HEK293T (cell line): ENCODE data around the gene NME7.

Source experiments
- CTCF ChIA-PET: fragments of 350-600 bp; formaldehyde crosslinking; extraction: SDS; loops from one replicate; lab custom pipeline; 2021; ENCODE audit warnings: antibody characterized with exemption, inconsistent platforms; lab: Yijun Ruan, JAX
- POLR2A ChIA-PET: fragments of 350-600 bp; formaldehyde crosslinking; extraction: SDS; loops from one replicate; lab custom pipeline; 2020; ENCODE audit warnings: antibody characterized with exemption, inconsistent platforms; lab: Yijun Ruan, JAX
- DNase-seq: peaks from one replicate; pipeline ENCODE4 v3.0.0; 2012; ENCODE audit warnings: mixed read lengths; ENCODE audit errors: extremely low spot score
- ARNT ChIP-seq: fragments of 450-650 bp; IDR thresholded peaks from 2 replicates; pipeline ENCODE4 v1.6.1; 2017; ENCODE audit warnings: mild to moderate bottlenecking
- BHLHE40 ChIP-seq: fragments of 450-650 bp; IDR thresholded peaks from 2 replicates; pipeline ENCODE4 v1.6.1; 2016; ENCODE audit warnings: mild to moderate bottlenecking, moderate library complexity, borderline replicate concordance
- CTBP1 ChIP-seq: fragments of 450-650 bp; IDR thresholded peaks from 2 replicates; pipeline ENCODE4 v1.6.1; 2016; ENCODE audit warnings: borderline replicate concordance
- ELF4 ChIP-seq: fragments of 450-650 bp; IDR thresholded peaks from 2 replicates; pipeline ENCODE4 v1.6.1; 2017; ENCODE audit warnings: antibody characterized with exemption
- FOXA1 ChIP-seq: fragments of 450-650 bp; IDR thresholded peaks from 2 replicates; pipeline ENCODE4 v1.6.1; 2016; ENCODE audit warnings: mild to moderate bottlenecking
- FOXK2 ChIP-seq: fragments of 450-650 bp; IDR thresholded peaks from 2 replicates; pipeline ENCODE4 v1.6.1; 2016; ENCODE audit warnings: mild to moderate bottlenecking
- FOXM1 ChIP-seq: fragments of 450-650 bp; IDR thresholded peaks from 2 replicates; pipeline ENCODE4 v1.6.1; 2017; ENCODE audit warnings: mild to moderate bottlenecking, borderline replicate concordance
- HDGF ChIP-seq: fragments of 450-650 bp; IDR thresholded peaks from 2 replicates; pipeline ENCODE4 v1.6.1; 2017; ENCODE audit warnings: antibody characterized with exemption, borderline replicate concordance
- L3MBTL2 ChIP-seq: fragments of 450-650 bp; conservative IDR thresholded peaks from 2 replicates; pipeline ENCODE4 v1.6.1; 2016; ENCODE audit warnings: mild to moderate bottlenecking
- LEF1 ChIP-seq: fragments of 450-650 bp; IDR thresholded peaks from 2 replicates; pipeline ENCODE4 v1.6.1; 2017; ENCODE audit warnings: mild to moderate bottlenecking, borderline replicate concordance
- NFRKB ChIP-seq: fragments of 450-650 bp; IDR thresholded peaks from 2 replicates; pipeline ENCODE4 v1.6.1; 2016; ENCODE audit warnings: mild to moderate bottlenecking, moderate library complexity
- PKNOX1 ChIP-seq: fragments of 450-650 bp; IDR thresholded peaks from 2 replicates; pipeline ENCODE4 v1.6.1; 2016
- SP1 ChIP-seq: fragments of 450-650 bp; IDR thresholded peaks from 2 replicates; pipeline ENCODE4 v1.6.1; 2017
- SUZ12 ChIP-seq: fragments of 450-650 bp; IDR thresholded peaks from 2 replicates; pipeline ENCODE4 v1.6.1; 2016; ENCODE audit warnings: mild to moderate bottlenecking
- TARDBP ChIP-seq: fragments of 450-650 bp; IDR thresholded peaks from 2 replicates; pipeline ENCODE4 v1.6.1; 2016
- ZNF384 ChIP-seq: fragments of 450-650 bp; IDR thresholded peaks from 2 replicates; pipeline ENCODE4 v1.6.1; 2016

Gene NME7

DNA sequence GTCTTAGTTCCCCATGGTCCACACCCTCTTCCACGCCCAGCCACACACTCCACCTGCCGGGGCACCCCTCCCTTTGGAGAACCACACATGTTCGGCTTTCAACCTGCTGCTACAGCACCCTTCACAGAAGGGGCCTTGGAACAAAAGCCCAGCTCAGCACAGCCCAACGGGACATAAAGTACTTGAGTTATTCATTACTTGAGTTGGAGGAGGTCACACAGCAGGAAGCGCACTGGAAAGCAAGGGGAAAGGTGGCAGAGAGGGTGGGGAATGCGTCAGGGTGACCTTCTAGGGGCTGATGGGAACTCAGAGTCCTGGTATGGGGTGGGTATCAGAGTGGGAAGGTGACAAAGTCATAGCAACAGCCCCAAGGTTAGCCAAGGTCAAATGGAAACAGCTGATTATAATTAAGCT is 264.1 kb downstream of the NME7 start:
- ChIA-PET POLR2A (no interaction called here), CTCF (no interaction called here)
- DNase-seq = no peak
- TF ChIP-seq FOXM1 (no peak), FOXK2 (no peak), FOXA1 (no peak), LEF1 (no peak), TARDBP (no peak), ARNT (no peak)

- TF ChIP-seq FOXK2 (no peak), HDGF (no peak), ZNF384 (no peak), L3MBTL2 (no peak), NFRKB (no peak), TARDBP (no peak), SUZ12 (no peak), PKNOX1 (no peak), CTBP1 (no peak), FOXM1 (no peak)
- CTCF ChIA-PET = no interaction called here
- no peak for DNase-seq
- POLR2A ChIA-PET = no interaction called here
These were observed 264.6 kb downstream of the NME7 start for GRCh38 chr1:169103002-169103401.

DNA sequence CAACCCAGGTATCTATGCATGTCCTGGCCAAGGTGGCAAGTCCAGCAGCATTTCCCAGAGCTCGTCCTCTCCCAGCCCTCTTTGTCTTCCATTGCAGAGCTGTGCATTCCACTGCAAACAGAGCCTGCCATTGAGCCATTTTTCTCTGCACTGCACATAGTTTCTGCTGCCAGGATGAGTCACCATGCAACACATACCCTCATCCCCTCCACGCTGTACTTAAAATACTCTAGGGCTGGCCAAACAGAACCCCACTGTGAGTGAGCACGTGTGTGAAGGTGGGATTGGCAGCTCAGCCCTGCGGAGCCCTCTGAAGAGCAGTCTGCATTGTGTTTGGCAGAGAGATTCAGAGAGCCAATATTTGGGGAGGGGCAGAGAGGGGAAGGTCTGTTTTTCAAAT is 265.0 kb downstream of the NME7 start:
- ChIA-PET CTCF (no interaction called here), POLR2A (no interaction called here)
- TF ChIP-seq L3MBTL2 (0 out of 2 replicates have a peak, but pooled peaks have one; percentile 14), CTBP1 (no peak), LEF1 (no peak), FOXK2 (no peak), PKNOX1 (peak; percentile 26; the same call in 1 of the 2 replicates), BHLHE40 (no peak), TARDBP (no peak), ARNT (no peak)
- no peak for DNase-seq

DNA sequence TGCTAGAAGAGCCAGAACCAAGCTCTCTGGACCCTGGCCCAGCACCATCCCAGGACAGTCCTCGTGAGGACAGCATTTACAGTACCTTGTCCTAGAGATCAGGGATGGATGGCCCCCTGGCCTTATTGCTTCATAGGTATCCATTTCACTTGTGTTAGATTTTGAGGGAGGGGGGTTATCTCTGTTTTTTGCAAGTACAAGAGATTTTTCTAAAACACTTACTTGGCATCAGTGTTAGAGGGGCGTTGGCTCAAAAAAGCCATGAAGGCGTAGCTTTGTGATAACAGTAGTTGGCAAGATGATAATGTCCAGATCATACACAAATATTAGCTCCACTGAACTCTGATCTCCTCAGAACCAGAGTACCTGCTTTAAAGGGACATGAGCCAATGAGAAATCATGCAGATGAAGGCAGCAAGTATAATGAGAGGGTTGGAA is 266.9 kb downstream of the NME7 start:
- no peak for TF ChIP-seq FOXM1
- TF ChIP-seq PKNOX1 = no peak
- no peak for TF ChIP-seq FOXA1
- no peak for TF ChIP-seq SUZ12
- TF ChIP-seq ARNT = no peak
- TF ChIP-seq ZNF384 = no peak
- TF ChIP-seq L3MBTL2 = no peak
- TF ChIP-seq TARDBP = no peak
- TF ChIP-seq BHLHE40 = no peak
- TF ChIP-seq SP1 = no peak
- no peak for TF ChIP-seq CTBP1
- no peak for TF ChIP-seq NFRKB
- TF ChIP-seq LEF1 = no peak
- TF ChIP-seq FOXK2 = no peak
- TF ChIP-seq HDGF = no peak
- DNase-seq = no peak
- ChIA-PET CTCF (interaction anchor here (1.1 kb wide), 1 partner anchor 16 kb away, joined by 3 read pairs; no protein-coding TSS in a partner anchor), POLR2A (no interaction called here)

- DNase-seq = no peak
- ChIA-PET POLR2A (no interaction called here), CTCF (interaction anchor here (1.1 kb wide), 1 partner anchor 15 kb away, joined by 3 read pairs; no protein-coding TSS in a partner anchor)
- TF ChIP-seq TARDBP (no peak), HDGF (no peak), ARNT (no peak), BHLHE40 (no peak), FOXM1 (no peak), FOXK2 (no peak), NFRKB (no peak), CTBP1 (no peak), SP1 (no peak), LEF1 (no peak), FOXA1 (no peak), ZNF384 (no peak), SUZ12 (no peak), L3MBTL2 (no peak), ELF4 (no peak), PKNOX1 (no peak)
These were observed 267.4 kb downstream of the NME7 start for GRCh38 chr1:169100208-169100607.

DNA sequence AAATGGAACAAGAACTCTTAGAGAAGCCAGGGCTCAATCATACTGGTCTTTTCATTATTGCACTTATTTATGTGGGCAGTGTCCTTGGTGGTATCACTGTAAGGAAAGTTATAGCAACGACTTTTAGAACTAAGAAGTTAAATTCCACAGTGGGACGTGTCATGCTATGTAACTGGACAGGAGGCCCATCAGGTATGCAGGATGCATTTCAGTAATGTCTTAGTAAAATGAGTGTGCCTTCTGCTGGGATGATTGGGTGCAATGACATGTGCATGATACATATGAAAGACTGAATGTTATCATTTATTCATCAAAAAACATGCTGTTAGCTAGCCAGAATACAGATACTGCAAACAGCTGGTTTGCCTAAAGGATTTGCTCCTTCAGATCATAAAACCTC is 268.0 kb downstream of the NME7 start:
- no peak for DNase-seq
- POLR2A ChIA-PET = no interaction called here
- TF ChIP-seq FOXM1 (no peak), CTBP1 (no peak), FOXA1 (no peak), SUZ12 (no peak), ARNT (no peak), NFRKB (no peak), SP1 (no peak), ELF4 (no peak), BHLHE40 (no peak), FOXK2 (no peak), LEF1 (no peak), PKNOX1 (no peak), HDGF (no peak), ZNF384 (no peak), TARDBP (no peak), L3MBTL2 (no peak)
- CTCF ChIA-PET = no interaction called here
